K562 (cell line): ENCODE measurements around the gene SFXN5. TPM values are rescaled to one million over a fixed set of nuclear protein-coding genes. Genes with fewer than 3 reads are reported as not detected.

Experiments used
- DPF2 ChIP-seq: fragments of 450-650 bp; IDR thresholded peaks from 2 replicates; pipeline ENCODE4 v1.6.1; 2016
- EZH2 ChIP-seq: IDR thresholded peaks from 2 replicates; pipeline ENCODE4 v1.6.1; 2012; ENCODE audit warnings: low read depth, mild to moderate bottlenecking, inconsistent platforms, low read length, borderline replicate concordance
- NFE2 ChIP-seq: IDR thresholded peaks from 2 replicates; pipeline ENCODE4 v1.6.1; 2014; ENCODE audit warnings: antibody characterized with exemption, low read depth
- SMARCC2 ChIP-seq: fragments of 450-650 bp; IDR thresholded peaks from 2 replicates; pipeline ENCODE4 v1.6.1; 2017; ENCODE audit warnings: antibody characterized with exemption, moderate library complexity, mild to moderate bottlenecking, low read depth
- THRAP3 ChIP-seq: fragments of 450-650 bp; IDR thresholded peaks from 2 replicates; pipeline ENCODE4 v1.6.1; 2016; ENCODE audit warnings: mild to moderate bottlenecking, inconsistent platforms, borderline replicate concordance
- polyA plus RNA-seq, 8 experiments: library from polyadenylated mRNA; depleted of rRNA in 4 of 8; stranded (reverse) in 5 of 8; unstranded in 3 of 8; fragments of >200 nt; fragmentation: Nextera tagmentation in 2 of 8; fragmentation: Illumina TruSeq in 1 of 8; extraction: Ambion mirVana in 2 of 8; extraction: Trizol in 1 of 8; gene quantifications; 2 replicates each; pipeline versions ENCODE4 v1.2.1 to v1.2.3, GENCODE V29; 2011 to 2014; ENCODE audit warnings: inconsistent platforms in 1 of 8, missing spikeins in 1 of 8
- total RNA-seq, 7 experiments: library from RNA; depleted of rRNA in 6 of 7; stranded (reverse); fragments of >200 nt in 6 of 7; fragmentation: Illumina TruSeq in 2 of 7; extraction: Trizol in 2 of 7; gene quantifications; 2 replicates each; pipeline versions ENCODE4 v1.2.1 to v1.2.3, GENCODE V29; 2011 to 2021; ENCODE audit warnings: low replicate concordance in 1 of 7
- TF ChIP-seq, protein P1 (sequence below), 2 experiments: fragments of 450-650 bp in 1 of 2; sonication (generic) in 1 of 2; formaldehyde crosslinking in 1 of 2; IDR thresholded peaks; 2 replicates each; pipeline versions ENCODE4 v1.7.1 to v1.9.0; 2016 to 2022; ENCODE audit warnings: inconsistent platforms in 1 of 2, mild to moderate bottlenecking in 1 of 2, missing genetic modification reagents in 1 of 2
- TF ChIP-seq, protein P2 (sequence below): fragments of 450-650 bp; IDR thresholded peaks from 2 replicates; pipeline ENCODE4 v1.6.1; 2016; ENCODE audit warnings: missing biosample characterization, missing genetic modification characterization
- TF ChIP-seq, protein P3 (sequence below), 2 experiments: IDR thresholded peaks; 2 replicates each; pipeline ENCODE4 v1.6.1; 2012; ENCODE audit warnings: improper control_type of control experiment in 2 of 2, low read depth in 2 of 2, low read length in 2 of 2, borderline replicate concordance in 1 of 2
- TF ChIP-seq, protein P4 (sequence below): fragments of 450-650 bp; IDR thresholded peaks from 2 replicates; pipeline ENCODE4 v1.7.1; 2018; ENCODE audit warnings: mild to moderate bottlenecking, low read depth; ENCODE audit not compliant: partially characterized antibody

The SFXN5 gene
- total and polyA plus RNA-seq, 9 of the 15 experiments (the other 6 are each of a cell fraction or from before 2014, with no cell fraction given), result 8.3 to 22.6 (median 16.0) TPM

DNA sequence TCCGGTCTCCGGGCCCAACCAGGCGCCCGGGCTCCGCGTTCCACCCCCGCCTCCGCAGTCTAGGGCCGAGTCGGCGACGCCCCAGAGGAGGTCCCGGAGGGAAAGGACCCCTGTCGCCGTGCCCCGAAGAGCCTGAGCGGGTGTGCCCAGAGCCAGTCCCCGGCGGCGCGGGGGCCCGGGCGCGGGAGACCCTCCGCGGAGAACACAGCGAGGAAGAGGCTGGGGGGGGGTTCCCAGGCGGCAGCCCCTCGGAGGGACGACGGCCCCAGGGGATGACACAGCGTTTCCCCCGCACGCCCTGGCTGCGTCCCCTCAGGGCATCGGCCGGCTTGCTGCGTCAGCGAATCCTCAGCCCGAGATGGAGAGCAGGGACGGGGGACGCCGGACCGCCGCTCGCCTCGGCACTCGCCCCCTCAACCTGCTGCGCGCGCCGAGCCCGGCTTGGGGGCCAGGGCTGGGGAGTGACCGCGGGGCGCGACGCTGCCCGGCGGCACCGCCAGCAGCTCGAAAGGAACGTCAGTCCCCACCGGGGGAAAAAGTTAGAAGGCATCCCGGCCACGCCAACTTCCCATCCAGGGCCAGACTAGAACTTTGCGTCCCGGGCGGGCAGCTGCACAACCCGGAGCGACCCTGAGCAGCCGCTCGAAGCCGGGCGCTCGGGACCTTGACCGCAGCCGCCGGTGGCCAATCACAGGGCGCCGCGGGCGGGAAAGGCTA, 711 bp downstream of the SFXN5 start (continued):
- TF ChIP-seq, protein P1, sequence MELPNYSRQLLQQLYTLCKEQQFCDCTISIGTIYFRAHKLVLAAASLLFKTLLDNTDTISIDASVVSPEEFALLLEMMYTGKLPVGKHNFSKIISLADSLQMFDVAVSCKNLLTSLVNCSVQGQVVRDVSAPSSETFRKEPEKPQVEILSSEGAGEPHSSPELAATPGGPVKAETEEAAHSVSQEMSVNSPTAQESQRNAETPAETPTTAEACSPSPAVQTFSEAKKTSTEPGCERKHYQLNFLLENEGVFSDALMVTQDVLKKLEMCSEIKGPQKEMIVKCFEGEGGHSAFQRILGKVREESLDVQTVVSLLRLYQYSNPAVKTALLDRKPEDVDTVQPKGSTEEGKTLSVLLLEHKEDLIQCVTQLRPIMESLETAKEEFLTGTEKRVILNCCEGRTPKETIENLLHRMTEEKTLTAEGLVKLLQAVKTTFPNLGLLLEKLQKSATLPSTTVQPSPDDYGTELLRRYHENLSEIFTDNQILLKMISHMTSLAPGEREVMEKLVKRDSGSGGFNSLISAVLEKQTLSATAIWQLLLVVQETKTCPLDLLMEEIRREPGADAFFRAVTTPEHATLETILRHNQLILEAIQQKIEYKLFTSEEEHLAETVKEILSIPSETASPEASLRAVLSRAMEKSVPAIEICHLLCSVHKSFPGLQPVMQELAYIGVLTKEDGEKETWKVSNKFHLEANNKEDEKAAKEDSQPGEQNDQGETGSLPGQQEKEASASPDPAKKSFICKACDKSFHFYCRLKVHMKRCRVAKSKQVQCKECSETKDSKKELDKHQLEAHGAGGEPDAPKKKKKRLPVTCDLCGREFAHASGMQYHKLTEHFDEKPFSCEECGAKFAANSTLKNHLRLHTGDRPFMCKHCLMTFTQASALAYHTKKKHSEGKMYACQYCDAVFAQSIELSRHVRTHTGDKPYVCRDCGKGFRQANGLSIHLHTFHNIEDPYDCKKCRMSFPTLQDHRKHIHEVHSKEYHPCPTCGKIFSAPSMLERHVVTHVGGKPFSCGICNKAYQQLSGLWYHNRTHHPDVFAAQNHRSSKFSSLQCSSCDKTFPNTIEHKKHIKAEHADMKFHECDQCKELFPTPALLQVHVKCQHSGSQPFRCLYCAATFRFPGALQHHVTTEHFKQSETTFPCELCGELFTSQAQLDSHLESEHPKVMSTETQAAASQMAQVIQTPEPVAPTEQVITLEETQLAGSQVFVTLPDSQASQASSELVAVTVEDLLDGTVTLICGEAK (IDR thresholded peaks at IDR 0.05), result no peak
- TF ChIP-seq, protein P1 (CRISPR knock-in tag; IDR thresholded peaks at IDR 0.05), result no peak
- TF ChIP-seq EZH2 (no peak), NFE2 (peak; percentile 84), THRAP3 (no peak), SMARCC2 (no peak; the same call in 1 of the 2 replicates), DPF2 (peak; percentile 41; the same call in 1 of the 2 replicates)
- TF ChIP-seq, protein P2, sequence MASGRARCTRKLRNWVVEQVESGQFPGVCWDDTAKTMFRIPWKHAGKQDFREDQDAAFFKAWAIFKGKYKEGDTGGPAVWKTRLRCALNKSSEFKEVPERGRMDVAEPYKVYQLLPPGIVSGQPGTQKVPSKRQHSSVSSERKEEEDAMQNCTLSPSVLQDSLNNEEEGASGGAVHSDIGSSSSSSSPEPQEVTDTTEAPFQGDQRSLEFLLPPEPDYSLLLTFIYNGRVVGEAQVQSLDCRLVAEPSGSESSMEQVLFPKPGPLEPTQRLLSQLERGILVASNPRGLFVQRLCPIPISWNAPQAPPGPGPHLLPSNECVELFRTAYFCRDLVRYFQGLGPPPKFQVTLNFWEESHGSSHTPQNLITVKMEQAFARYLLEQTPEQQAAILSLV (tag), result no peak
- TF ChIP-seq, protein P3, sequence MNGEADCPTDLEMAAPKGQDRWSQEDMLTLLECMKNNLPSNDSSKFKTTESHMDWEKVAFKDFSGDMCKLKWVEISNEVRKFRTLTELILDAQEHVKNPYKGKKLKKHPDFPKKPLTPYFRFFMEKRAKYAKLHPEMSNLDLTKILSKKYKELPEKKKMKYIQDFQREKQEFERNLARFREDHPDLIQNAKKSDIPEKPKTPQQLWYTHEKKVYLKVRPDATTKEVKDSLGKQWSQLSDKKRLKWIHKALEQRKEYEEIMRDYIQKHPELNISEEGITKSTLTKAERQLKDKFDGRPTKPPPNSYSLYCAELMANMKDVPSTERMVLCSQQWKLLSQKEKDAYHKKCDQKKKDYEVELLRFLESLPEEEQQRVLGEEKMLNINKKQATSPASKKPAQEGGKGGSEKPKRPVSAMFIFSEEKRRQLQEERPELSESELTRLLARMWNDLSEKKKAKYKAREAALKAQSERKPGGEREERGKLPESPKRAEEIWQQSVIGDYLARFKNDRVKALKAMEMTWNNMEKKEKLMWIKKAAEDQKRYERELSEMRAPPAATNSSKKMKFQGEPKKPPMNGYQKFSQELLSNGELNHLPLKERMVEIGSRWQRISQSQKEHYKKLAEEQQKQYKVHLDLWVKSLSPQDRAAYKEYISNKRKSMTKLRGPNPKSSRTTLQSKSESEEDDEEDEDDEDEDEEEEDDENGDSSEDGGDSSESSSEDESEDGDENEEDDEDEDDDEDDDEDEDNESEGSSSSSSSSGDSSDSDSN (IDR thresholded peaks at IDR 0.05; ENCODE audit: borderline replicate concordance in 1 of 2, low read depth in 2 of 2, low read length in 2 of 2), result peak; percentile 70 to 73
- TF ChIP-seq, protein P4, sequence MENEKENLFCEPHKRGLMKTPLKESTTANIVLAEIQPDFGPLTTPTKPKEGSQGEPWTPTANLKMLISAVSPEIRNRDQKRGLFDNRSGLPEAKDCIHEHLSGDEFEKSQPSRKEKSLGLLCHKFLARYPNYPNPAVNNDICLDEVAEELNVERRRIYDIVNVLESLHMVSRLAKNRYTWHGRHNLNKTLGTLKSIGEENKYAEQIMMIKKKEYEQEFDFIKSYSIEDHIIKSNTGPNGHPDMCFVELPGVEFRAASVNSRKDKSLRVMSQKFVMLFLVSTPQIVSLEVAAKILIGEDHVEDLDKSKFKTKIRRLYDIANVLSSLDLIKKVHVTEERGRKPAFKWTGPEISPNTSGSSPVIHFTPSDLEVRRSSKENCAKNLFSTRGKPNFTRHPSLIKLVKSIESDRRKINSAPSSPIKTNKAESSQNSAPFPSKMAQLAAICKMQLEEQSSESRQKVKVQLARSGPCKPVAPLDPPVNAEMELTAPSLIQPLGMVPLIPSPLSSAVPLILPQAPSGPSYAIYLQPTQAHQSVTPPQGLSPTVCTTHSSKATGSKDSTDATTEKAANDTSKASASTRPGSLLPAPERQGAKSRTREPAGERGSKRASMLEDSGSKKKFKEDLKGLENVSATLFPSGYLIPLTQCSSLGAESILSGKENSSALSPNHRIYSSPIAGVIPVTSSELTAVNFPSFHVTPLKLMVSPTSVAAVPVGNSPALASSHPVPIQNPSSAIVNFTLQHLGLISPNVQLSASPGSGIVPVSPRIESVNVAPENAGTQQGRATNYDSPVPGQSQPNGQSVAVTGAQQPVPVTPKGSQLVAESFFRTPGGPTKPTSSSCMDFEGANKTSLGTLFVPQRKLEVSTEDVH, result no peak
